ENCODE results near the gene RAB11FIP4.

GRCh38 chr17:31489295-31490018, 98.0 kb downstream of the RAB11FIP4 start:
- TF ChIP-seq, protein P1, sequence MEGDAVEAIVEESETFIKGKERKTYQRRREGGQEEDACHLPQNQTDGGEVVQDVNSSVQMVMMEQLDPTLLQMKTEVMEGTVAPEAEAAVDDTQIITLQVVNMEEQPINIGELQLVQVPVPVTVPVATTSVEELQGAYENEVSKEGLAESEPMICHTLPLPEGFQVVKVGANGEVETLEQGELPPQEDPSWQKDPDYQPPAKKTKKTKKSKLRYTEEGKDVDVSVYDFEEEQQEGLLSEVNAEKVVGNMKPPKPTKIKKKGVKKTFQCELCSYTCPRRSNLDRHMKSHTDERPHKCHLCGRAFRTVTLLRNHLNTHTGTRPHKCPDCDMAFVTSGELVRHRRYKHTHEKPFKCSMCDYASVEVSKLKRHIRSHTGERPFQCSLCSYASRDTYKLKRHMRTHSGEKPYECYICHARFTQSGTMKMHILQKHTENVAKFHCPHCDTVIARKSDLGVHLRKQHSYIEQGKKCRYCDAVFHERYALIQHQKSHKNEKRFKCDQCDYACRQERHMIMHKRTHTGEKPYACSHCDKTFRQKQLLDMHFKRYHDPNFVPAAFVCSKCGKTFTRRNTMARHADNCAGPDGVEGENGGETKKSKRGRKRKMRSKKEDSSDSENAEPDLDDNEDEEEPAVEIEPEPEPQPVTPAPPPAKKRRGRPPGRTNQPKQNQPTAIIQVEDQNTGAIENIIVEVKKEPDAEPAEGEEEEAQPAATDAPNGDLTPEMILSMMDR (IDR thresholded peaks at IDR 0.05): no peak
- no peak for TF ChIP-seq POLR2A (IDR thresholded peaks at IDR 0.05)
